HG03066 (cell line): Measurements from ENCODE around the gene CEBPE.

Source experiments
- ATAC-seq: cut with Tn5 transposase; IDR thresholded peaks from one replicate; pipeline ENCODE4 v1.9.1; 2021; ENCODE audit warnings: low read depth; ENCODE audit not compliant: unreplicated experiment

Gene CEBPE

GRCh38 chr14:23145794-23146350 lies 26.8 kb upstream of the CEBPE start:
- no peak for ATAC-seq

GRCh38 chr14:23143911-23144310 lies 24.9 kb upstream of the CEBPE start:
- ATAC-seq = no peak

GRCh38 chr14:23142826-23143225 lies 23.8 kb upstream of the CEBPE start:
- ATAC-seq = no peak

- no peak for ATAC-seq
Observed at GRCh38 chr14:23141706-23142444, 22.8 kb upstream of the CEBPE start.

- no peak for ATAC-seq
Observed at GRCh38 chr14:23140371-23140770, 21.3 kb upstream of the CEBPE start.

GRCh38 chr14:23139874-23140273 lies 20.8 kb upstream of the CEBPE start:
- no peak for ATAC-seq

GRCh38 chr14:23137813-23138535 lies 18.9 kb upstream of the CEBPE start:
- ATAC-seq = no peak

- ATAC-seq = no peak
Observed at GRCh38 chr14:23137192-23137812, 18.2 kb upstream of the CEBPE start.

- no peak for ATAC-seq
Observed at GRCh38 chr14:23136566-23137133, 17.6 kb upstream of the CEBPE start.

GRCh38 chr14:23132970-23133369 lies 13.9 kb upstream of the CEBPE start:
- ATAC-seq = no peak

- no peak for ATAC-seq
Observed at GRCh38 chr14:23131482-23131881, 12.4 kb upstream of the CEBPE start.

GRCh38 chr14:23130871-23131270 lies 11.8 kb upstream of the CEBPE start:
- ATAC-seq = no peak

GRCh38 chr14:23129759-23130316 lies 10.8 kb upstream of the CEBPE start:
- no peak for ATAC-seq

- no peak for ATAC-seq
Observed at GRCh38 chr14:23128969-23129758, 10.1 kb upstream of the CEBPE start.

GRCh38 chr14:23127861-23128260 lies 8.8 kb upstream of the CEBPE start:
- ATAC-seq = no peak

- no peak for ATAC-seq
Observed at GRCh38 chr14:23126548-23127278, 7.7 kb upstream of the CEBPE start.

- no peak for ATAC-seq
Observed at GRCh38 chr14:23125933-23126524, 7.0 kb upstream of the CEBPE start.

GRCh38 chr14:23125011-23125410 lies 6.0 kb upstream of the CEBPE start:
- no peak for ATAC-seq
